Measurements from ENCODE around the gene NABP1.

NABP1 gene

GRCh38 chr2:191677646-191678436, at the start of gene NABP1:
Gene NABP1, plus strand, starts transcription at chr2:191678136. Its CDS starts 479 bp downstream, at chr2:191678615.
- DNase-seq (ENCODE audit: low read depth), result peak; percentile 98
- peak within 1 kb of the TSS; percentile 84 for H3K4me3 ChIP-seq (ENCODE audit: low read depth, low read length)
- TF ChIP-seq CTCF (IDR thresholded peaks at IDR 0.05; ENCODE audit: low read depth, low read length) (no peak), POLR2A (IDR thresholded peaks at IDR 0.05; ENCODE audit: extremely low read depth, insufficient read length) (peak; percentile 99), MYC (IDR thresholded peaks at IDR 0.05; ENCODE audit: low read depth, low read length) (peak; percentile 79), MAX (IDR thresholded peaks at IDR 0.05; ENCODE audit: low read depth, low read length) (peak; percentile 72)

- TF ChIP-seq MYC (IDR thresholded peaks at IDR 0.05; ENCODE audit: low read depth, low read length) (no peak), MAX (IDR thresholded peaks at IDR 0.05; ENCODE audit: low read depth, low read length) (no peak), CTCF (IDR thresholded peaks at IDR 0.05; ENCODE audit: low read depth, low read length) (no peak), POLR2A (IDR thresholded peaks at IDR 0.05; ENCODE audit: extremely low read depth, insufficient read length) (no peak)
- DNase-seq (ENCODE audit: low read depth), result no peak
- H3K4me3 ChIP-seq (ENCODE audit: low read depth, low read length), result no peak overlapping the region
Observed at GRCh38 chr2:191629001-191629453, 48.9 kb upstream of the NABP1 start.

GRCh38 chr2:191629976-191630712, 47.8 kb upstream of the NABP1 start:
- no peak for DNase-seq (ENCODE audit: low read depth)
- no peak overlapping the region for H3K4me3 ChIP-seq (ENCODE audit: low read depth, low read length)
- TF ChIP-seq MYC (IDR thresholded peaks at IDR 0.05; ENCODE audit: low read depth, low read length), result no peak
- no peak for TF ChIP-seq POLR2A (IDR thresholded peaks at IDR 0.05; ENCODE audit: extremely low read depth, insufficient read length)
- TF ChIP-seq MAX (IDR thresholded peaks at IDR 0.05; ENCODE audit: low read depth, low read length), result no peak
- TF ChIP-seq CTCF (IDR thresholded peaks at IDR 0.05; ENCODE audit: low read depth, low read length), result no peak

- TF ChIP-seq CTCF (IDR thresholded peaks at IDR 0.05; ENCODE audit: low read depth, low read length), result no peak
- DNase-seq (ENCODE audit: low read depth), result no peak
Observed at GRCh38 chr2:191631754-191632153, 46.2 kb upstream of the NABP1 start.

GRCh38 chr2:191632426-191632825, 45.5 kb upstream of the NABP1 start:
- no peak for DNase-seq (ENCODE audit: low read depth)
- TF ChIP-seq MYC (IDR thresholded peaks at IDR 0.05; ENCODE audit: low read depth, low read length) (no peak), MAX (IDR thresholded peaks at IDR 0.05; ENCODE audit: low read depth, low read length) (no peak), POLR2A (IDR thresholded peaks at IDR 0.05; ENCODE audit: extremely low read depth, insufficient read length) (no peak), CTCF (IDR thresholded peaks at IDR 0.05; ENCODE audit: low read depth, low read length) (no peak)

More at GRCh38 chr2:191631754-191632153, 46.2 kb upstream of the NABP1 start:
- no peak overlapping the region for H3K4me3 ChIP-seq (ENCODE audit: low read depth, low read length)

More at GRCh38 chr2:191632426-191632825, 45.5 kb upstream of the NABP1 start:
- H3K4me3 ChIP-seq (ENCODE audit: low read depth, low read length), result no peak overlapping the region

Data from NB4 (cell line).